Measurements from ENCODE around the gene EXOC4. TPM values are rescaled to one million over a fixed set of nuclear protein-coding genes. Genes with fewer than 3 reads are reported as not detected.

EXOC4 gene
- total RNA-seq, 4 donors from 2014 or later, result 36.6 to 64.0 (median 57.4) TPM

DNA sequence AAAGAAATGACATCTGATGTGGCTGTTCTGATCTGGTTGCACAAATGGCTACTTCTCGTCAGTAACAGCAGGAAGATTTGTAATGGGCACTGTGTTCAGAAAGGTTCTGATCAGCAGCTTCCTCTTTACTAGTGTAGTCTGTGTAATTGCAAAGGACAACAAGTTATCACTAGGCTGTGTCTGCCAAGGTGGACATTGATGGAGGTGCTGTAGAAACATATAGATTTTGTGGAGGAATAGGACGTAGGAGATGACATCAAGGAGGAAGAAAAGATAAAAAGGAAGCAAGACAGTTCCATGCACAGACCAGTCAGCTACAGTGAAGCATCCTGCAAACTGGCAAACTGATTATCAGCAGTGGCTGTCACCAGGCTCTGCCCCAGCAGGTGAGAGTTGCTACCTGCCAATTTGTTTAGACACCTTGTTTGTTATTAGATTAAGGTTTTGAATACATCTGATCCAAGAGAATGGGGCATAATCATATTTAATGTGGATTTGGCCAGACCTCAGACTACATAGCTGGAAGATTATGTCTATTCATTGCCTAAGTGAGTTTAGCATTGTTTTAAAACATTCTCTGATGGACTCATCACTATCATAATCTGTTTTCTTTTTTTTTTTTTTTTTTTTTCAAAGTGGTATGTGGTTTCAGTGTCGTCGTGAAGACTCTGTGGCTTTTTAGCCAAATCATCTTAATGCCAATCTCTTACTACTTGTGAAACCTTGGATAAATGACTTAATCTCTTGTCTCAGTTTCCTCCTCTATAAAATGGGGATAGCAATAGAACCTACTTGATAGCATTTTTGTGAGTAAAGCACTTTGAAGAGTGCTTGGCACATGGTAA lies 456.4 kb downstream of the EXOC4 start:
- H3K36me3 ChIP-seq, result no peaks in the 10 kb centered on the region
- intact Hi-C loops (cut with DNase I), result no loop called here
- no peak overlapping the region for H3K4me3 ChIP-seq
- DNase-seq (ENCODE audit: extremely low spot score), result no peak
- TF ChIP-seq, protein P1, sequence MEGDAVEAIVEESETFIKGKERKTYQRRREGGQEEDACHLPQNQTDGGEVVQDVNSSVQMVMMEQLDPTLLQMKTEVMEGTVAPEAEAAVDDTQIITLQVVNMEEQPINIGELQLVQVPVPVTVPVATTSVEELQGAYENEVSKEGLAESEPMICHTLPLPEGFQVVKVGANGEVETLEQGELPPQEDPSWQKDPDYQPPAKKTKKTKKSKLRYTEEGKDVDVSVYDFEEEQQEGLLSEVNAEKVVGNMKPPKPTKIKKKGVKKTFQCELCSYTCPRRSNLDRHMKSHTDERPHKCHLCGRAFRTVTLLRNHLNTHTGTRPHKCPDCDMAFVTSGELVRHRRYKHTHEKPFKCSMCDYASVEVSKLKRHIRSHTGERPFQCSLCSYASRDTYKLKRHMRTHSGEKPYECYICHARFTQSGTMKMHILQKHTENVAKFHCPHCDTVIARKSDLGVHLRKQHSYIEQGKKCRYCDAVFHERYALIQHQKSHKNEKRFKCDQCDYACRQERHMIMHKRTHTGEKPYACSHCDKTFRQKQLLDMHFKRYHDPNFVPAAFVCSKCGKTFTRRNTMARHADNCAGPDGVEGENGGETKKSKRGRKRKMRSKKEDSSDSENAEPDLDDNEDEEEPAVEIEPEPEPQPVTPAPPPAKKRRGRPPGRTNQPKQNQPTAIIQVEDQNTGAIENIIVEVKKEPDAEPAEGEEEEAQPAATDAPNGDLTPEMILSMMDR (IDR thresholded peaks at IDR 0.05), result no peak
- TF ChIP-seq POLR2AphosphoS5 (IDR thresholded peaks at IDR 0.05) (no peak), EP300 (IDR thresholded peaks at IDR 0.05) (no peak), POLR2A (IDR thresholded peaks at IDR 0.05; ENCODE audit: low read depth) (no peak)
- 71% methylated on average over 4 of the region's 4 CpGs for WGBS
- no peak overlapping the region for H3K27ac ChIP-seq (replicated peaks in 1 of 4)
- no peaks in the 10 kb centered on the region for H3K4me1 ChIP-seq
- H3K9me3 ChIP-seq, result no peaks in the 10 kb centered on the region
- no peaks in the 10 kb centered on the region for H3K27me3 ChIP-seq

GRCh38 chr7:133712544-133712943 lies 459.7 kb downstream of the EXOC4 start:
- H3K27ac ChIP-seq (replicated peaks in 1 of 4), result no peak overlapping the region
- no peak for DNase-seq (ENCODE audit: extremely low spot score)
- no peaks in the 10 kb centered on the region for H3K36me3 ChIP-seq
- TF ChIP-seq, protein P1 (IDR thresholded peaks at IDR 0.05), result no peak
- H3K4me3 ChIP-seq, result no peak overlapping the region
- H3K4me1 ChIP-seq, result no peaks in the 10 kb centered on the region
- intact Hi-C loops (cut with DNase I), result no loop called here
- WGBS, result 97% methylated on average over 2 of the region's 2 CpGs
- H3K9me3 ChIP-seq, result no peaks in the 10 kb centered on the region
- H3K27me3 ChIP-seq, result no peaks in the 10 kb centered on the region

DNA sequence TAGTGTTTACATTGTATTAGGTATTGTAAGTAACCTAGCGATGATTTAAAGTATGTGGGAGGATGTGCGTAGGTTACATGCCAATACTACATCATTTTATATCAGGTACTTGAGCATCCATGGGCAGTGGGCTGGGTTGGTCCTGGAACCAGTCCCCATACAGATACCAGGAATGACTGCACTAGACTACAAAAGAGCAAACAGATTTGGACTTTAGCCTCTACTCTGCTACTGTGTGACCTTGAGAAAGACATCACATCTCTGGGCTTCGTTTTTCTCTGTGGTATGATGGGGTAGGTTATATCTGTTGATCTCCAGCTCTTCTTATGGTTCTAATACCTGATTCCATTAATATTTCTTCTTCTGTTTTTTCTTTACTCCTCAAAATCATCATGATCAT lies 461.8 kb downstream of the EXOC4 start:
- Histone ChIP-seq H3K36me3 (no peaks in the 10 kb centered on the region), H3K4me3 (no peak overlapping the region), H3K9me3 (no peaks in the 10 kb centered on the region), H3K4me1 (no peaks in the 10 kb centered on the region), H3K27me3 (no peaks in the 10 kb centered on the region), H3K27ac (replicated peaks in 1 of 4) (no peak overlapping the region)
- TF ChIP-seq POLR2A (IDR thresholded peaks at IDR 0.05; ENCODE audit: low read depth) (no peak), POLR2AphosphoS5 (IDR thresholded peaks at IDR 0.05) (no peak), EP300 (IDR thresholded peaks at IDR 0.05) (no peak)
- TF ChIP-seq, protein P1 (IDR thresholded peaks at IDR 0.05), result no peak
- DNase-seq (ENCODE audit: extremely low spot score), result no peak
- 96% methylated on average over 3 of the region's 3 CpGs for WGBS
- intact Hi-C loops (cut with DNase I), result no loop called here

DNA sequence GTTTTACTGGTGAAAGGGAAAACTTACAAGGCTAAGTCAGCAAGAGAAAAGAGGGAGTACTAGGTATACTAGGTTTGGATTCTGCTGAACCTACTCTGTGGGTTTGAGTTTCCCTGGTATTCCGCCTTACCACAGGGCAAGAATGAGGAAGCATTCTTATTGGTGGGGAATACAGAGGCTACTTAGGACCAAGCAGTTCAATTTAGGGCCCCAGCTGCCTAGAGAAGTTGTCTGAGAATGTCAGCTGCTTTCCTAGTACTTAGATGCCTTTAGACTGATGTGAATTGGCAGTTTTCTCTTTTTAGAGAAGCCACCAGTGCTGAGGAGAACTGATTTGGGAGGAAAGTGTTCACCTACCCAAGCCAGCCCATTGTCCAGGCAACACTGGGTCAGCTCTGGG lies 465.3 kb downstream of the EXOC4 start:
- H3K4me1 ChIP-seq, result no peaks in the 10 kb centered on the region
- no peaks in the 10 kb centered on the region for H3K27me3 ChIP-seq
- TF ChIP-seq, protein P1 (IDR thresholded peaks at IDR 0.05), result no peak
- no peak for TF ChIP-seq POLR2A (IDR thresholded peaks at IDR 0.05; ENCODE audit: low read depth)
- TF ChIP-seq EP300 (IDR thresholded peaks at IDR 0.05), result no peak
- TF ChIP-seq POLR2AphosphoS5 (IDR thresholded peaks at IDR 0.05), result no peak
- intact Hi-C loops (cut with DNase I), result no loop called here
- H3K9me3 ChIP-seq, result no peaks in the 10 kb centered on the region
- H3K36me3 ChIP-seq, result no peaks in the 10 kb centered on the region
- no peak overlapping the region for H3K4me3 ChIP-seq
- no peak overlapping the region for H3K27ac ChIP-seq (replicated peaks in 1 of 4)
- 100% methylated on average over 1 of the region's 1 CpG for WGBS
- DNase-seq (ENCODE audit: extremely low spot score), result no peak

DNA sequence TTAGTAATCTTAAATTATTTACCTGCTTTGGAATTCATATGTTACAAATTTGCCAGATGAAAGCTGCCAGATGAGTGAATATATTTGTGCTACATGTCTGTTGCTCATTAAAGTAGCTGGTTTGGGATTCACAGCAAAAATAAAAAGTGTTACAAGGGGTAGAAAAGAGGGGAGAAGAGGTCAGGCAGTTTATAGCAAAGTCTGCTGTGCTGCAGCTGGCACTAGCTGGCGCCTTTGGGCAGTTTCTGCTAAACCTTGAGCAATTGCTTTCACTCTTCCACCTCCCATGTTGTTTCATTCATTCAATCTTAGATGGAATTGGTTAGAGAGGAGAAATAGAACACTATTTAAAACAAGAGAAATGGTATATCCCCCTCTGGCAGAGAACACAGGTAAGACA lies 470.2 kb downstream of the EXOC4 start:
- Histone ChIP-seq H3K9me3 (no peaks in the 10 kb centered on the region), H3K27me3 (no peaks in the 10 kb centered on the region), H3K36me3 (no peaks in the 10 kb centered on the region), H3K4me1 (no peaks in the 10 kb centered on the region), H3K4me3 (no peak overlapping the region), H3K27ac (replicated peaks in 1 of 4) (no peak overlapping the region)
- 97% methylated on average over 1 of the region's 1 CpG for WGBS
- DNase-seq (ENCODE audit: extremely low spot score), result no peak
- TF ChIP-seq EP300 (IDR thresholded peaks at IDR 0.05) (no peak), POLR2A (IDR thresholded peaks at IDR 0.05; ENCODE audit: low read depth) (no peak), POLR2AphosphoS5 (IDR thresholded peaks at IDR 0.05) (no peak)
- TF ChIP-seq, protein P1 (IDR thresholded peaks at IDR 0.05), result no peak
- intact Hi-C loops (cut with DNase I), result no loop called here
